RPMI8226 (cell line): ENCODE results near the gene C12orf56.
A peak's percentile ranks its signal among the peaks of the same experiment; 100 is the strongest.
"Not testable (repeated sequence)": the region's sequence is repeated elsewhere in the genome, so short reads cannot be mapped to it uniquely, and the experiment has no call there.

Experiments used
- DNase-seq: peaks from one replicate; pipeline ENCODE4 v3.0.0-alpha.2; 2015

Gene C12orf56

DNA sequence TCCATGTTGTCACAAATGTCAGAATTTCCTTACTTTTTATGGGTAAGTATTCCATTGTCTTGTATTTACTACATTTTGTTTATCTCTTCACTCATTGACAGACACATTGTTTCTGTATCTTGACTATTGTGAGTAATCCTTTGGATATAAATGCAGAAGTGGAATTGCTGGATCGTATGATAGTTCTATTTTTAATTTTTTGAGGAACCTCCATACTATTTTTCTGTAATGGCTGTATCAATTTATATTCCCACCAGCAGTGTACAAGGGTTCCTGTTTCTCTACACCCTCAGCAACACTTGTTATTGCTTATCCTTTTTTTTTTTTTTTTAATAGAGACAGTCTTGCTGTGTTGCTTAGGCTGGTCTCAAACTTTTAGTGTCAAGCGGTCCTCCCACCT is 164.9 kb downstream of the C12orf56 start:
- no peak for DNase-seq

DNA sequence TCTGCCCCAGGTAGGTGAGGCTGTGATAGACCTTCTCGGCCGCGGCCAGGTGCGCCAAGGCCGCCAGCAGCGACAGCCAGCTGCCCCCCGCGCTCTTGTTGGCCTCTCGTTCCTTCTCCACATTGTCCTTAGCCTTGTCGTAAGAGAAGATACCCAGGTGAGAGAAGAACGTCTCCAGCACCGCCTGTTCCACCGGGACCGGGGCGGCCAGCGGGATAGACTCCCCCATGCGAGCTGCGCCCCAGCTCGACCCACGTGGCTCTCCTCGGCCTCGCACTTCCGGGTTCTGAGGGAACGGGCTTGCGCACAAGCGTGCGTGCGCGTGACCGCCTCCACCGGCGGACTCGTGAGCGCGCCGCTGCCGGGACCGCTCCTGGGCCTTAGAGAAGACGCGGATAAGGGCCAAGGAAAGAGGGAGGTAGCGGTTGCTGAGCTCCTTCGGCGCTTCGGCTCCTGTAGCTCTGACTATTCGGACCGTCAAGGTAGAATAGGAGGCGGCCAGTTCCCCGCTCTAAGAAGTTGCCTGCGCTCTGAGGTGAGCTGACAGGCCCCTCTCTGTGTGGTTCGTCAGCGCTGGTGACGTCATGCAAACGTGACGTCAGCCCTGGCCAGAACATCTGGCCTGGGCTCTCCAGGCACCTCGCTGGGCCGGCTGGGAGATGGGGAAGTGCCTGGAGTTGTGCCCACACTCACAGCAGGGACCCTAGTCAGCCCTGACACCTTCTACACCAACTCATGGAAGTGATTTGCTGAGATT is 168.4 kb downstream of the C12orf56 start, which contains the start of gene KICS2:
TSS of gene KICS2 (minus strand) at position 288 of the 757 bp plus-strand sequence. CDS start at position 229, 59 bp downstream.
- peak; percentile 96 for DNase-seq

- peak; percentile 72 for DNase-seq
These were observed 168.9 kb downstream of the C12orf56 start for GRCh38 chr12:64221651-64222008.

- DNase-seq, result no peak
These were observed 170.5 kb downstream of the C12orf56 start for GRCh38 chr12:64220046-64220445.

- DNase-seq, result no peak
These were observed 171.4 kb downstream of the C12orf56 start for GRCh38 chr12:64219145-64219544.

GRCh38 chr12:64218597-64218996 is 172.0 kb downstream of the C12orf56 start:
- no peak for DNase-seq

DNA sequence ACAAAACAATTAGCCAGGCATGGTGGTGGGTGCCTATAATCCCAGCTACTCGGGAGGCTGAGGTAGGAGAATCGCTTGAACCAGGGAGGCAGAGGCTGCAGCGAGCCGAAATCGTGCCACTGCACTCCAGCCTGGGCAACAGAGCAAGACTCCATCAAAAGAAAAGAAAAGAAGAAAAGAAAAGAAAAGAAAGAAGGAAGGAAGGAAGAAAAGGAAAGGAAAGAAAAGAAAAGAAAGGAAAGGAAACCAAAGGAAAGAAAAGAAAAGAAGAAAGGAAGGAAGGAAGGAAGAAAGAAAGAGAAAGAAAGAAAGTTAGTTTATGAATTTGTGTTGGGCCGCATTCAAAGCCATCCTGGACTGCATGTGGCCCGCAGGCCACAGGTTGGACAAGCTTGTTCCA is 172.9 kb downstream of the C12orf56 start:
- DNase-seq, result not testable (repeated sequence)

- DNase-seq, result no peak
These were observed 174.3 kb downstream of the C12orf56 start for GRCh38 chr12:64216239-64216638.
